Gastroesophageal sphincter (tissue), 3 donors: Measurements from ENCODE around the gene CPT1C.

Source experiments
- POLR2A ChIP-seq, 2 donors: fragments of 450-650 bp; IDR thresholded peaks; one replicate each; pipeline ENCODE4 v1.6.1; 2017; ENCODE audit warnings: antibody characterized with exemption in 2 of 2, mild to moderate bottlenecking in 2 of 2, moderate library complexity in 1 of 2
- POLR2AphosphoS5 ChIP-seq: sonication (generic); formaldehyde crosslinking; IDR thresholded peaks from one replicate; pipeline ENCODE4 v1.6.1; 2017; ENCODE audit warnings: antibody characterized with exemption
- TF ChIP-seq, protein P1 (sequence below), 4 experiments: fragments of 200-600 bp in 2 of 4; fragments of 450-650 bp in 2 of 4; sonication (generic) in 1 of 4; IDR thresholded peaks; one replicate each; pipeline ENCODE4 v1.5.1; 2017 to 2019; ENCODE audit warnings: antibody characterized with exemption in 4 of 4, mild to moderate bottlenecking in 2 of 4, moderate library complexity in 2 of 4

DNA sequence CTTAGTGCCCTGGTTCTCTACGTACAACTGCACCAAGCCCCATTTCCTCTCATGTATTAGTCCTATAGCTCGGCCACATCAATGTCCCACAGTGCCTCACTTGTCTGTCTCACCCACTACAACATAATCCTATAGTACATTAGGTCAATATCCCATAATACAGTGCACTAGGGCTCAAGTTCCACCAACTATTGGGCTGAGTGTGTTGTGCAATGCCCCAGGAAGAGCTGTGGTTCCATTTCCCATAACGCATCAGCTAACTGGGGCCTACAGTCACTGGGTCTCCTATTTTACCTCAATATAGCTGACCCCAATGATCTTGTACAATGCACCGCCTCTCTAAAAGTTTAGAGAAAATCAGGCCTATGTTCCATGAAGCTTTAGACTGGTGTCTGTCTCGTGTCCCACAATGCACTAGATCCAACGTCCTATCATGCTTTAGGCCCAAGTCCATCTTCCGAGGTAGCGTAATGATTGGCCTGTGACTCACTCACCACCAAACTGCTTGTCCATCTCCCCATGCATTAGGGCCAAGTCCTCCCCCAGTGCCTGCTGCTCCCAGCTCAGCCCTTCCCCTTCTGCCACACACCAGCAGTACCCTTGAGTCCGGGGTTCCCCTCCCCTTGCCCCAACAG lies 50.4 kb downstream of the CPT1C start:
- TF ChIP-seq, protein P1, sequence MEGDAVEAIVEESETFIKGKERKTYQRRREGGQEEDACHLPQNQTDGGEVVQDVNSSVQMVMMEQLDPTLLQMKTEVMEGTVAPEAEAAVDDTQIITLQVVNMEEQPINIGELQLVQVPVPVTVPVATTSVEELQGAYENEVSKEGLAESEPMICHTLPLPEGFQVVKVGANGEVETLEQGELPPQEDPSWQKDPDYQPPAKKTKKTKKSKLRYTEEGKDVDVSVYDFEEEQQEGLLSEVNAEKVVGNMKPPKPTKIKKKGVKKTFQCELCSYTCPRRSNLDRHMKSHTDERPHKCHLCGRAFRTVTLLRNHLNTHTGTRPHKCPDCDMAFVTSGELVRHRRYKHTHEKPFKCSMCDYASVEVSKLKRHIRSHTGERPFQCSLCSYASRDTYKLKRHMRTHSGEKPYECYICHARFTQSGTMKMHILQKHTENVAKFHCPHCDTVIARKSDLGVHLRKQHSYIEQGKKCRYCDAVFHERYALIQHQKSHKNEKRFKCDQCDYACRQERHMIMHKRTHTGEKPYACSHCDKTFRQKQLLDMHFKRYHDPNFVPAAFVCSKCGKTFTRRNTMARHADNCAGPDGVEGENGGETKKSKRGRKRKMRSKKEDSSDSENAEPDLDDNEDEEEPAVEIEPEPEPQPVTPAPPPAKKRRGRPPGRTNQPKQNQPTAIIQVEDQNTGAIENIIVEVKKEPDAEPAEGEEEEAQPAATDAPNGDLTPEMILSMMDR (IDR thresholded peaks at IDR 0.05), result no peak
- TF ChIP-seq POLR2A (IDR thresholded peaks at IDR 0.05) (no peak), POLR2AphosphoS5 (no peak)
